HEK293 (cell line): Measurements from ENCODE around the gene NUDT6.

Source experiments
- CTCF ChIA-PET: fragments of 350-600 bp; formaldehyde crosslinking; extraction: SDS; loops from one replicate; lab custom pipeline; 2021; ENCODE audit warnings: antibody characterized with exemption; lab: Yijun Ruan, JAX
- POLR2A ChIA-PET: fragments of 300-600 bp; formaldehyde crosslinking; extraction: SDS; loops from one replicate; lab custom pipeline; 2020; ENCODE audit warnings: antibody characterized with exemption, inconsistent platforms; lab: Yijun Ruan, JAX
- H3K27ac ChIP-seq: fragments of 200-500 bp; sonication (Bioruptor generic); 2 replicates; pipeline ENCODE4 v1.5.1; 2014; ENCODE audit warnings: low read depth, low read length, control low read depth, inconsistent platforms; ENCODE audit errors: extremely low read depth
- H3K36me3 ChIP-seq, 2 experiments: fragments of 200-500 bp in 1 of 2; sonication (Bioruptor generic) in 1 of 2; 1 replicate in 1 of 2; 2 replicates in 1 of 2; pipeline ENCODE4 v1.5.1; 2014 to 2017; ENCODE audit warnings: inconsistent platforms in 2 of 2, low read length in 2 of 2; ENCODE audit not compliant: control insufficient read depth in 2 of 2, insufficient read depth in 1 of 2
- H3K4me1 ChIP-seq: fragments of 200-500 bp; sonication (Bioruptor generic); 2 replicates; pipeline ENCODE4 v1.5.1; 2014; ENCODE audit warnings: mild to moderate bottlenecking, low read length, inconsistent platforms; ENCODE audit not compliant: control insufficient read depth, insufficient read depth
- H3K4me3 ChIP-seq: 2 replicates; pipeline ENCODE4 v1.5.1; 2011; ENCODE audit warnings: low read depth, mild to moderate bottlenecking, control low read depth, low read length, moderate library complexity
- H3K9me3 ChIP-seq: fragments of 200-500 bp; sonication (Bioruptor generic); 2 replicates; pipeline ENCODE4 v1.5.1; 2014; ENCODE audit warnings: low read depth, low read length, inconsistent platforms; ENCODE audit not compliant: control insufficient read depth, insufficient read depth
- FEZF1 ChIP-seq: fragments of 450-650 bp; formaldehyde crosslinking; IDR thresholded peaks from 2 replicates; pipeline ENCODE4 v1.5.1; 2016; ENCODE audit warnings: missing biosample characterization, missing genetic modification characterization
- HOXC10 ChIP-seq: sonication (generic); formaldehyde crosslinking; IDR thresholded peaks from 2 replicates; pipeline ENCODE4 v1.8.1; 2023; ENCODE audit warnings: mild to moderate bottlenecking, missing genetic modification reagents
- KLF1 ChIP-seq: fragments of 450-650 bp; formaldehyde crosslinking; IDR thresholded peaks from 2 replicates; pipeline ENCODE4 v1.5.1; 2016; ENCODE audit warnings: missing biosample characterization, missing genetic modification characterization
- KLF7 ChIP-seq: fragments of 450-650 bp; formaldehyde crosslinking; IDR thresholded peaks from 2 replicates; pipeline ENCODE4 v1.5.1; 2016; ENCODE audit warnings: missing biosample characterization, missing genetic modification characterization, borderline replicate concordance
- SP3 ChIP-seq: fragments of 450-650 bp; formaldehyde crosslinking; IDR thresholded peaks from 2 replicates; pipeline ENCODE4 v1.5.1; 2016; ENCODE audit warnings: missing biosample characterization, missing genetic modification characterization
- TCF7L2 ChIP-seq: IDR thresholded peaks from 2 replicates; pipeline ENCODE4 v1.6.1; 2011; ENCODE audit warnings: low read depth, mild to moderate bottlenecking, inconsistent platforms, low read length, moderate library complexity, borderline replicate concordance
- ZFP3 ChIP-seq: fragments of 450-650 bp; formaldehyde crosslinking; IDR thresholded peaks from 2 replicates; pipeline ENCODE4 v1.5.1; 2016; ENCODE audit warnings: low read depth, missing biosample characterization, missing genetic modification characterization
- ZFP37 ChIP-seq: fragments of 450-650 bp; formaldehyde crosslinking; IDR thresholded peaks from 2 replicates; pipeline ENCODE4 v1.5.1; 2016; ENCODE audit warnings: missing biosample characterization, missing genetic modification characterization
- ZIC2 ChIP-seq: fragments of 450-650 bp; formaldehyde crosslinking; IDR thresholded peaks from 2 replicates; pipeline ENCODE4 v1.5.1; 2016; ENCODE audit warnings: missing biosample characterization, missing genetic modification characterization
- ZNF114 ChIP-seq: fragments of 450-650 bp; formaldehyde crosslinking; IDR thresholded peaks from 2 replicates; pipeline ENCODE4 v1.5.0; 2017; ENCODE audit warnings: missing biosample characterization, missing genetic modification characterization
- ZNF138 ChIP-seq: fragments of 450-650 bp; formaldehyde crosslinking; IDR thresholded peaks from 2 replicates; pipeline ENCODE4 v1.5.1; 2016; ENCODE audit warnings: missing biosample characterization, missing genetic modification characterization, borderline replicate concordance
- ZNF169 ChIP-seq: fragments of 450-650 bp; formaldehyde crosslinking; IDR thresholded peaks from 2 replicates; pipeline ENCODE4 v1.5.1; 2016; ENCODE audit warnings: missing biosample characterization, missing genetic modification characterization
- ZNF548 ChIP-seq: fragments of 450-650 bp; formaldehyde crosslinking; IDR thresholded peaks from 2 replicates; pipeline ENCODE4 v1.5.1; 2016; ENCODE audit warnings: missing biosample characterization, missing genetic modification characterization
- ZNF571 ChIP-seq: fragments of 450-650 bp; formaldehyde crosslinking; IDR thresholded peaks from 2 replicates; pipeline ENCODE4 v1.5.0; 2017; ENCODE audit warnings: missing biosample characterization, missing genetic modification characterization
- ZNF623 ChIP-seq: fragments of 450-650 bp; formaldehyde crosslinking; IDR thresholded peaks from 2 replicates; pipeline ENCODE4 v1.5.1; 2016; ENCODE audit warnings: missing biosample characterization, missing genetic modification characterization
- ZNF660 ChIP-seq: fragments of 450-650 bp; IDR thresholded peaks from 2 replicates; pipeline ENCODE4 v1.5.1; 2018; ENCODE audit warnings: missing biosample characterization, mild to moderate bottlenecking, missing genetic modification characterization
- ZNF76 ChIP-seq: fragments of 450-650 bp; formaldehyde crosslinking; IDR thresholded peaks from 2 replicates; pipeline ENCODE4; 2016; ENCODE audit warnings: low read depth, missing biosample characterization, missing genetic modification characterization, borderline replicate concordance
- ZNF768 ChIP-seq: fragments of 450-650 bp; formaldehyde crosslinking; IDR thresholded peaks from 2 replicates; pipeline ENCODE4 v1.5.1; 2018; ENCODE audit warnings: missing biosample characterization, mild to moderate bottlenecking, missing genetic modification characterization
- ZNF776 ChIP-seq: fragments of 450-650 bp; formaldehyde crosslinking; IDR thresholded peaks from 2 replicates; pipeline ENCODE4 v1.5.0; 2017; ENCODE audit warnings: missing biosample characterization, missing genetic modification characterization, borderline replicate concordance
- ZSCAN30 ChIP-seq: fragments of 450-650 bp; IDR thresholded peaks from 2 replicates; pipeline ENCODE4 v1.5.1; 2018; ENCODE audit warnings: missing biosample characterization, mild to moderate bottlenecking, missing genetic modification characterization, moderate library complexity
- TF ChIP-seq, protein P1 (sequence below): fragments of 450-650 bp; formaldehyde crosslinking; IDR thresholded peaks from 2 replicates; pipeline ENCODE4 v1.5.1; 2017; ENCODE audit warnings: missing biosample characterization, missing genetic modification characterization
- TF ChIP-seq, protein P2 (sequence below): fragments of 450-650 bp; formaldehyde crosslinking; IDR thresholded peaks from 2 replicates; pipeline ENCODE4 v1.5.1; 2017; ENCODE audit warnings: missing biosample characterization, missing genetic modification characterization
- TF ChIP-seq, protein P3 (sequence below): IDR thresholded peaks from 2 replicates; pipeline ENCODE4 v1.6.1; 2011; ENCODE audit warnings: mild to moderate bottlenecking, low read depth, low read length, borderline replicate concordance
- TF ChIP-seq, protein P4 (sequence below): fragments of 450-650 bp; formaldehyde crosslinking; IDR thresholded peaks from 2 replicates; pipeline ENCODE4 v1.5.1; 2016; ENCODE audit warnings: missing biosample characterization, missing genetic modification characterization
- TF ChIP-seq, protein P5 (sequence below): fragments of 450-650 bp; formaldehyde crosslinking; IDR thresholded peaks from 2 replicates; pipeline ENCODE4 v1.5.1; 2016; ENCODE audit warnings: missing biosample characterization, missing genetic modification characterization
- TF ChIP-seq, protein P6 (sequence below): fragments of 450-650 bp; formaldehyde crosslinking; IDR thresholded peaks from 2 replicates; pipeline ENCODE4 v1.5.1; 2016; ENCODE audit warnings: missing biosample characterization, missing genetic modification characterization

The NUDT6 gene

DNA sequence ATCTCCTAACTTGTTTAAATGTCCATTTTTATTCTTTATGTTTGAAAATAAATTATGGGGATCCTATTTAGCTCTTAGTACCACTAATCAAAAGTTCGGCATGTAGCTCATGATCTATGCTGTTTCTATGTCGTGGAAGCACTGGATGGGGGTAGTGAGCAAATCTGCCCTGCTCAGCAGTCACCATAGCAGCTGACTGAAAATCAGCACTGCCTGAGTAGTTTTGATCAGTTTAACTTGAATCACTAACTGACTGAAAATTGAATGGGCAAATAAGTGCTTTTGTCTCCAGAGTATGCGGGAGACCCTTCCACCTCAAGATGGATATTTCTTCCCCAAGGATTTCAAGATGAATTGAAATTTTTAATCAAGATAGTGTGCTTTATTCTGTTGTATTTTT, 27.6 kb downstream of the NUDT6 start:
- ChIA-PET CTCF (no interaction called here), POLR2A (no interaction called here)
- Histone ChIP-seq H3K36me3 (peaks cover 0 to 17% of the 10 kb centered on the region in 2 experiments; a peak in 2 of 3 replicates), H3K27ac (no peak overlapping the region), H3K4me1 (no peaks in the 10 kb centered on the region), H3K4me3 (no peak overlapping the region), H3K9me3 (no peaks in the 10 kb centered on the region)
- TF ChIP-seq ZFP37, result no peak
- no peak for TF ChIP-seq FEZF1
- no peak for TF ChIP-seq ZNF548 (tag by site-specific recombination)
- no peak for TF ChIP-seq KLF7 (tag by site-specific recombination)
- TF ChIP-seq TCF7L2, result no peak
- no peak for TF ChIP-seq ZNF138 (tag by site-specific recombination)
- no peak for TF ChIP-seq ZNF776
- TF ChIP-seq, protein P1, sequence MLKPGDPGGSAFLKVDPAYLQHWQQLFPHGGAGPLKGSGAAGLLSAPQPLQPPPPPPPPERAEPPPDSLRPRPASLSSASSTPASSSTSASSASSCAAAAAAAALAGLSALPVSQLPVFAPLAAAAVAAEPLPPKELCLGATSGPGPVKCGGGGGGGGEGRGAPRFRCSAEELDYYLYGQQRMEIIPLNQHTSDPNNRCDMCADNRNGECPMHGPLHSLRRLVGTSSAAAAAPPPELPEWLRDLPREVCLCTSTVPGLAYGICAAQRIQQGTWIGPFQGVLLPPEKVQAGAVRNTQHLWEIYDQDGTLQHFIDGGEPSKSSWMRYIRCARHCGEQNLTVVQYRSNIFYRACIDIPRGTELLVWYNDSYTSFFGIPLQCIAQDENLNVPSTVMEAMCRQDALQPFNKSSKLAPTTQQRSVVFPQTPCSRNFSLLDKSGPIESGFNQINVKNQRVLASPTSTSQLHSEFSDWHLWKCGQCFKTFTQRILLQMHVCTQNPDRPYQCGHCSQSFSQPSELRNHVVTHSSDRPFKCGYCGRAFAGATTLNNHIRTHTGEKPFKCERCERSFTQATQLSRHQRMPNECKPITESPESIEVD (tag by site-specific recombination), result no peak
- TF ChIP-seq, protein P2, sequence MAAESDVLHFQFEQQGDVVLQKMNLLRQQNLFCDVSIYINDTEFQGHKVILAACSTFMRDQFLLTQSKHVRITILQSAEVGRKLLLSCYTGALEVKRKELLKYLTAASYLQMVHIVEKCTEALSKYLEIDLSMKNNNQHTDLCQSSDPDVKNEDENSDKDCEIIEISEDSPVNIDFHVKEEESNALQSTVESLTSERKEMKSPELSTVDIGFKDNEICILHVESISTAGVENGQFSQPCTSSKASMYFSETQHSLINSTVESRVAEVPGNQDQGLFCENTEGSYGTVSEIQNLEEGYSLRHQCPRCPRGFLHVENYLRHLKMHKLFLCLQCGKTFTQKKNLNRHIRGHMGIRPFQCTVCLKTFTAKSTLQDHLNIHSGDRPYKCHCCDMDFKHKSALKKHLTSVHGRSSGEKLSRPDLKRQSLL (tag by site-specific recombination), result no peak
- no peak for TF ChIP-seq ZFP3 (tag by site-specific recombination)
- no peak for TF ChIP-seq ZSCAN30 (tag by site-specific recombination)
- TF ChIP-seq ZNF768, result no peak

DNA sequence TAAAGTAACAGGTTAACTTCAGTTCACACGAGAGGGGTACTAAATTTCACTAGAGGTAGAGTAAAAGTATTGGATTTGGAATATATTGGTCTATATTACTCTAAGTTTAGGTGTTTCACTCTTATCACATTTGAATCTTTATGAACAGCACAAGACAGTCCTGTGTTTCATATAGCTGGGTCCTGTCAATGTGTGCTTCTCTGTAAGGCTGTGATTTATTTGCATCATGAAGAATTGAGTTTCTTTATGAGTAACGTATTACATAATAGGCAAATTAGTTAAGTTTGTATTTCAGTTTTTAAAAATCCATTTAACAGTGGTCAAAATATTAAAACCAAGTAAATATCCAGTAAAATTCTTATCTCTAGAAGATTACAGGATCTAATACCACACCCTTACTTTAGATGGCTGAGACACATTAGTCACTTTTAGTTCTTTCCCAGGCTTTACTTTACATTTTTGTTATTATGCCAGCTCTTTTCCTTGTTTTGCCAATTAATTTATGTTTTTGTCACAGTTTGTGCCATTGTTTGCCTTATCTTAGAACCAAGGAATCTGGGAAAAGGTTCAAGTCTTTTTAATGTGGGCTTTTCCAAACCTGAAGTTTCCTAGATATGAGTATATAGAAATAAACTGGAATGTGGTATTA, 32.1 kb downstream of the NUDT6 start:
- ChIA-PET POLR2A (no interaction called here), CTCF (no interaction called here)
- no peaks in the 10 kb centered on the region for H3K4me1 ChIP-seq
- H3K36me3 ChIP-seq, result peaks cover 0 to 26% of the 10 kb centered on the region in 2 experiments; a peak in 1 of 3 replicates
- no peak overlapping the region for H3K27ac ChIP-seq
- no peaks in the 10 kb centered on the region for H3K9me3 ChIP-seq
- no peak overlapping the region for H3K4me3 ChIP-seq
- TF ChIP-seq ZNF660 (no peak), KLF1 (no peak), ZNF623 (no peak), ZIC2 (tag by site-specific recombination) (no peak), ZNF76 (tag by site-specific recombination) (no peak), HOXC10 (CRISPR knock-in tag) (no peak), ZNF114 (tag by site-specific recombination) (no peak), SP3 (tag by site-specific recombination) (no peak), ZNF571 (no peak), ZNF169 (tag by site-specific recombination) (no peak)
- TF ChIP-seq, protein P3, sequence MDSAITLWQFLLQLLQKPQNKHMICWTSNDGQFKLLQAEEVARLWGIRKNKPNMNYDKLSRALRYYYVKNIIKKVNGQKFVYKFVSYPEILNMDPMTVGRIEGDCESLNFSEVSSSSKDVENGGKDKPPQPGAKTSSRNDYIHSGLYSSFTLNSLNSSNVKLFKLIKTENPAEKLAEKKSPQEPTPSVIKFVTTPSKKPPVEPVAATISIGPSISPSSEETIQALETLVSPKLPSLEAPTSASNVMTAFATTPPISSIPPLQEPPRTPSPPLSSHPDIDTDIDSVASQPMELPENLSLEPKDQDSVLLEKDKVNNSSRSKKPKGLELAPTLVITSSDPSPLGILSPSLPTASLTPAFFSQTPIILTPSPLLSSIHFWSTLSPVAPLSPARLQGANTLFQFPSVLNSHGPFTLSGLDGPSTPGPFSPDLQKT, result no peak
- TF ChIP-seq, protein P4, sequence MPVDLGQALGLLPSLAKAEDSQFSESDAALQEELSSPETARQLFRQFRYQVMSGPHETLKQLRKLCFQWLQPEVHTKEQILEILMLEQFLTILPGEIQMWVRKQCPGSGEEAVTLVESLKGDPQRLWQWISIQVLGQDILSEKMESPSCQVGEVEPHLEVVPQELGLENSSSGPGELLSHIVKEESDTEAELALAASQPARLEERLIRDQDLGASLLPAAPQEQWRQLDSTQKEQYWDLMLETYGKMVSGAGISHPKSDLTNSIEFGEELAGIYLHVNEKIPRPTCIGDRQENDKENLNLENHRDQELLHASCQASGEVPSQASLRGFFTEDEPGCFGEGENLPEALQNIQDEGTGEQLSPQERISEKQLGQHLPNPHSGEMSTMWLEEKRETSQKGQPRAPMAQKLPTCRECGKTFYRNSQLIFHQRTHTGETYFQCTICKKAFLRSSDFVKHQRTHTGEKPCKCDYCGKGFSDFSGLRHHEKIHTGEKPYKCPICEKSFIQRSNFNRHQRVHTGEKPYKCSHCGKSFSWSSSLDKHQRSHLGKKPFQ (tag by site-specific recombination), result no peak
- TF ChIP-seq, protein P5, sequence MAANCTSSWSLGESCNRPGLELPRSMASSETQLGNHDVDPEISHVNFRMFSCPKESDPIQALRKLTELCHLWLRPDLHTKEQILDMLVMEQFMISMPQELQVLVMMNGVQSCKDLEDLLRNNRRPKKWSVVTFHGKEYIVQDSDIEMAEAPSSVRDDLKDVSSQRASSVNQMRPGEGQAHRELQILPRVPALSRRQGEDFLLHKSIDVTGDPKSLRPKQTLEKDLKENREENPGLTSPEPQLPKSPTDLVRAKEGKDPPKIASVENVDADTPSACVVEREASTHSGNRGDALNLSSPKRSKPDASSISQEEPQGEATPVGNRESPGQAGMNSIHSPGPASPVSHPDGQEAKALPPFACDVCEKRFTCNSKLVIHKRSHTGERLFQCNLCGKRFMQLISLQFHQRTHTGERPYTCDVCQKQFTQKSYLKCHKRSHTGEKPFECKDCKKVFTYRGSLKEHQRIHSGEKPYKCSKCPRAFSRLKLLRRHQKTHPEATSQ (tag by site-specific recombination), result no peak
- TF ChIP-seq, protein P2 (tag by site-specific recombination), result no peak
- TF ChIP-seq, protein P6, sequence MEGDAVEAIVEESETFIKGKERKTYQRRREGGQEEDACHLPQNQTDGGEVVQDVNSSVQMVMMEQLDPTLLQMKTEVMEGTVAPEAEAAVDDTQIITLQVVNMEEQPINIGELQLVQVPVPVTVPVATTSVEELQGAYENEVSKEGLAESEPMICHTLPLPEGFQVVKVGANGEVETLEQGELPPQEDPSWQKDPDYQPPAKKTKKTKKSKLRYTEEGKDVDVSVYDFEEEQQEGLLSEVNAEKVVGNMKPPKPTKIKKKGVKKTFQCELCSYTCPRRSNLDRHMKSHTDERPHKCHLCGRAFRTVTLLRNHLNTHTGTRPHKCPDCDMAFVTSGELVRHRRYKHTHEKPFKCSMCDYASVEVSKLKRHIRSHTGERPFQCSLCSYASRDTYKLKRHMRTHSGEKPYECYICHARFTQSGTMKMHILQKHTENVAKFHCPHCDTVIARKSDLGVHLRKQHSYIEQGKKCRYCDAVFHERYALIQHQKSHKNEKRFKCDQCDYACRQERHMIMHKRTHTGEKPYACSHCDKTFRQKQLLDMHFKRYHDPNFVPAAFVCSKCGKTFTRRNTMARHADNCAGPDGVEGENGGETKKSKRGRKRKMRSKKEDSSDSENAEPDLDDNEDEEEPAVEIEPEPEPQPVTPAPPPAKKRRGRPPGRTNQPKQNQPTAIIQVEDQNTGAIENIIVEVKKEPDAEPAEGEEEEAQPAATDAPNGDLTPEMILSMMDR, result no peak
